Ovary (tissue), 3 donors: ENCODE results near the gene CRIM1.

Source experiments
- POLR2A ChIP-seq: fragments of 450-650 bp; IDR thresholded peaks from one replicate; pipeline ENCODE4 v1.6.1; 2017; ENCODE audit warnings: antibody characterized with exemption, mild to moderate bottlenecking, moderate library complexity
- TF ChIP-seq, protein P1 (sequence below), 3 donors: fragments of 450-650 bp in 2 of 3; fragments of 200-600 bp in 1 of 3; IDR thresholded peaks; one replicate each; pipeline versions ENCODE4 v1.5.1 to v1.8.0; 2016 to 2022; ENCODE audit warnings: antibody characterized with exemption in 3 of 3, mild to moderate bottlenecking in 1 of 3
- donor health status: DM: no; HTN: no; CAD: no.

GRCh38 chr2:36458106-36458505, 102.5 kb downstream of the CRIM1 start:
- TF ChIP-seq, protein P1, sequence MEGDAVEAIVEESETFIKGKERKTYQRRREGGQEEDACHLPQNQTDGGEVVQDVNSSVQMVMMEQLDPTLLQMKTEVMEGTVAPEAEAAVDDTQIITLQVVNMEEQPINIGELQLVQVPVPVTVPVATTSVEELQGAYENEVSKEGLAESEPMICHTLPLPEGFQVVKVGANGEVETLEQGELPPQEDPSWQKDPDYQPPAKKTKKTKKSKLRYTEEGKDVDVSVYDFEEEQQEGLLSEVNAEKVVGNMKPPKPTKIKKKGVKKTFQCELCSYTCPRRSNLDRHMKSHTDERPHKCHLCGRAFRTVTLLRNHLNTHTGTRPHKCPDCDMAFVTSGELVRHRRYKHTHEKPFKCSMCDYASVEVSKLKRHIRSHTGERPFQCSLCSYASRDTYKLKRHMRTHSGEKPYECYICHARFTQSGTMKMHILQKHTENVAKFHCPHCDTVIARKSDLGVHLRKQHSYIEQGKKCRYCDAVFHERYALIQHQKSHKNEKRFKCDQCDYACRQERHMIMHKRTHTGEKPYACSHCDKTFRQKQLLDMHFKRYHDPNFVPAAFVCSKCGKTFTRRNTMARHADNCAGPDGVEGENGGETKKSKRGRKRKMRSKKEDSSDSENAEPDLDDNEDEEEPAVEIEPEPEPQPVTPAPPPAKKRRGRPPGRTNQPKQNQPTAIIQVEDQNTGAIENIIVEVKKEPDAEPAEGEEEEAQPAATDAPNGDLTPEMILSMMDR (IDR thresholded peaks at IDR 0.05) = no peak
- TF ChIP-seq POLR2A = no peak
